GM12878 (cell line): Measurements from ENCODE around the gene KIF5A. TPM values are rescaled to one million over a fixed set of nuclear protein-coding genes. Genes with fewer than 3 reads are reported as not detected.

ENCODE experiments used
- ATAC-seq: fragments of 200-7000 bp; cut with Tn5 transposase; 3 replicates; pipeline ENCODE4 v1.9.1; 2020; ENCODE audit warnings: mild to moderate bottlenecking, moderate library complexity
- BruUV-seq: library from RNA; stranded (reverse); fragments of 400-500 nt; replicated peaks from 2 replicates; lab custom pipeline; 2021; lab: Mats Ljungman, UMichigan
- CTCF ChIA-PET: fragments of 300-600 bp; sonication (Branson Sonifier 250); formaldehyde crosslinking; extraction: SDS; loops from one replicate; lab custom pipeline; 2021; ENCODE audit warnings: inconsistent platforms; lab: Yijun Ruan, JAX
- POLR2A ChIA-PET: fragments of 350-600 bp; formaldehyde crosslinking; extraction: SDS; loops from one replicate; lab custom pipeline; 2021; ENCODE audit warnings: inconsistent platforms; lab: Charles Lee
- RAD21 ChIA-PET: fragments of 300-600 bp; sonication (Branson Sonifier 250); formaldehyde crosslinking; loops from one replicate; lab custom pipeline; 2023; ENCODE audit warnings: antibody characterized with exemption; ENCODE audit not compliant: unreplicated experiment; lab: Charles Lee
- SMC1A ChIA-PET: fragments of 300-600 bp; sonication (Branson Sonifier 250); formaldehyde crosslinking; loops from one replicate; lab custom pipeline; 2023; ENCODE audit not compliant: unreplicated experiment, uncharacterized antibody; lab: Charles Lee
- DNase-seq: peaks from one replicate; pipeline ENCODE4 v3.0.0-alpha.2; 2011; ENCODE audit warnings: low read depth, low spot score
- FAIRE-seq: peaks from 3 replicates; lab custom pipeline; 2011; peaks lifted over from hg19 to GRCh38; lab: Jason Lieb, UNC
- H2AFZ ChIP-seq: 2 replicates; pipeline ENCODE4 v1.6.0; 2011; ENCODE audit warnings: low read depth, low read length, control low read depth; ENCODE audit not compliant: control insufficient read depth
- H3K27ac ChIP-seq: 2 replicates; pipeline ENCODE4 v1.5.1; 2011; ENCODE audit warnings: control low read depth; ENCODE audit not compliant: control insufficient read depth, insufficient read depth
- H3K27me3 ChIP-seq, 2 experiments: replicated peaks in 1 of 2; 2 replicates each; pipeline versions ENCODE4 v1.6.0 to v1.6.1; 2011; ENCODE audit warnings: low read length in 1 of 2; ENCODE audit not compliant: control insufficient read depth in 2 of 2, insufficient read depth in 2 of 2
- H3K36me3 ChIP-seq, 2 experiments: 2 replicates each; pipeline ENCODE4 v1.5.1; 2011; ENCODE audit warnings: low read length in 1 of 2; ENCODE audit not compliant: control insufficient read depth in 2 of 2, insufficient read depth in 2 of 2
- H3K4me1 ChIP-seq: 2 replicates; pipeline ENCODE4 v1.6.1; 2011; ENCODE audit warnings: mild to moderate bottlenecking, low read length, moderate library complexity, mixed read lengths; ENCODE audit not compliant: control insufficient read depth, insufficient read depth
- H3K4me2 ChIP-seq: 2 replicates; pipeline ENCODE4 v1.6.0; 2011; ENCODE audit warnings: control low read depth; ENCODE audit not compliant: control insufficient read depth, insufficient read depth
- H3K4me3 ChIP-seq: fragments of 200-600 bp; sonication (generic); 2 replicates; pipeline ENCODE4 v1.5.1; 2016
- H3K79me2 ChIP-seq: 2 replicates; pipeline ENCODE4 v1.6.0; 2011; ENCODE audit warnings: low read length; ENCODE audit not compliant: control insufficient read depth, insufficient read depth
- H3K9ac ChIP-seq: 2 replicates; pipeline ENCODE4 v1.8.0; 2011; ENCODE audit warnings: low read length, control low read depth, mixed read lengths; ENCODE audit not compliant: control insufficient read depth, insufficient read depth
- H3K9me3 ChIP-seq: replicated peaks from 3 replicates; pipeline ENCODE4 v1.5.1; 2011; ENCODE audit warnings: mild to moderate bottlenecking, low read length; ENCODE audit not compliant: control insufficient read depth, insufficient read depth
- H4K20me1 ChIP-seq: 2 replicates; pipeline ENCODE4 v1.6.0; 2011; ENCODE audit not compliant: control insufficient read depth, insufficient read depth
- ZBTB4 ChIP-seq: fragments of 450-650 bp; formaldehyde crosslinking; IDR thresholded peaks from 2 replicates; pipeline ENCODE4 v1.4.0; 2022; ENCODE audit warnings: mild to moderate bottlenecking, moderate library complexity
- ZNF24 ChIP-seq: fragments of 450-650 bp; IDR thresholded peaks from 2 replicates; pipeline ENCODE4 v1.6.1; 2017; ENCODE audit warnings: antibody characterized with exemption, mild to moderate bottlenecking
- WGBS: methylation state at CpG from one replicate; pipeline ENCODE4 v1.1.6; 2016; ENCODE audit warnings: low lambda C conversion rate; ENCODE audit not compliant: insufficient replicate concordance, insufficient coverage; ENCODE audit errors: missing lambda C conversion rate; 5-methylcytosine and 5-hydroxymethylcytosine counted together
- in situ Hi-C: fragments of 300-500 bp; cut with MboI; formaldehyde crosslinking; loops from 9 replicates; pipeline ENCODE4 v1.14.3; 2018; ENCODE audit warnings: mixed read lengths
- intact Hi-C: fragments of 100-400 bp; cut with micrococcal nuclease; formaldehyde crosslinking; loops from one replicate; pipeline ENCODE4 v1.14.2; 2022; ENCODE audit not compliant: unreplicated experiment
- polyA plus RNA-seq, 11 experiments: library from polyadenylated mRNA; depleted of rRNA in 4 of 11; unstranded in 6 of 11; stranded (reverse) in 5 of 11; fragments of >200 nt; fragmentation: Nextera tagmentation in 4 of 11; fragmentation: Illumina TruSeq in 1 of 11; extraction: Ambion mirVana in 4 of 11; extraction: Trizol in 1 of 11; gene quantifications; 1 replicate in 1 of 11; 2 replicates in 10 of 11; pipeline versions ENCODE4 v1.2.1 to v1.2.3, GENCODE V29; 2011 to 2016; ENCODE audit warnings: inconsistent platforms in 2 of 11, missing spikeins in 2 of 11, low read depth in 1 of 11
- total RNA-seq, 4 experiments: library from RNA; depleted of rRNA in 3 of 4; stranded (reverse); fragments of >200 nt in 3 of 4; fragmentation: Illumina TruSeq in 1 of 4; extraction: Trizol in 1 of 4; gene quantifications; 2 replicates each; pipeline versions ENCODE4 v1.2.1 to v1.2.3, GENCODE V29; 2013 to 2021

Gene KIF5A
- total and polyA plus RNA-seq, 10 of the 15 experiments (the other 5 are each of a cell fraction or from before 2014, with no cell fraction given): 0.35 to 2.9 (median 0.97) TPM

DNA sequence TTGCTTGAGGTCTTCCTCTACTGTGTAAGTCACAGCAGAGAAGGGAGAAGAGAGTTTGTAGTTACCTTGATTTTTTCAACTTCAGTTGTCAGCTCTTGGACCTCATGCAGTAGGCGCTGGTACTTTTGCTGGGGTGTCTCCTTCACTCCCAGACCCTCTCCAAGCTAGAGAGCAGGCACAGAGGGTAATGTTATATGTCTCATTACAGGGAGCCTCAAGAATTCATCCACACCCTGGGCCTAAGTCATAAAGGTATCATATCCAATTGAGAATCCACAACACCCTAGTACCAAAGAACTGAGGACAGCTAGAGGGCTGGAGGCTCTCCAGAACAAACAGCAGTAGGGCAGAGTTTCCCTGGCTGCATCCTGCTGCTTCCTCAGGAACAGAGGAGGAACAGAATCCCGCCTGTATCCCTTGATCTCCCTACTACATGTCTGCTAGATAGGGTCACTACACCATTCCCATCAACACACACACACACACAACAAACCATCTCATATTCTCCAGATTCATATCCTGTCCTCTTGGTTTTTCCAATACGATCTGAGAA lies 14.8 kb upstream of the KIF5A start:
- Histone ChIP-seq H4K20me1 (no peaks in the 10 kb centered on the region), H3K9ac (no peak overlapping the region), H3K4me1 (no peaks in the 10 kb centered on the region), H3K79me2 (no peaks in the 10 kb centered on the region), H3K9me3 (no peaks in the 10 kb centered on the region), H3K27me3 (no peaks in the 10 kb centered on the region), H3K4me2 (no peak overlapping the region), H3K4me3 (no peak overlapping the region), H3K36me3 (peaks cover 10 to 22% of the 10 kb centered on the region in 2 experiments; a peak in 3 of 4 replicates), H3K27ac (no peak overlapping the region), H2AFZ (no peak overlapping the region)
- CTCF ChIA-PET: interaction anchor here (1.2 kb wide), 1 partner anchor 80 kb away, joined by 3 read pairs; the partner anchor contains the start of gene INHBE
- POLR2A ChIA-PET: interaction anchor here (1.3 kb wide), 1 partner anchor 12 kb away, joined by 4 read pairs; the partner anchor contains the start of gene DCTN2
- no peak for TF ChIP-seq ZNF24
- no peak for TF ChIP-seq ZBTB4 (CRISPR knock-in tag)
- RAD21 ChIA-PET: no interaction called here
- 95% methylated on average over 3 of the region's 3 CpGs for WGBS
- no TSS peak for BruUV-seq
- FAIRE-seq: no peak
- no peak for DNase-seq
- in situ Hi-C loops: no loop called here
- no peak for ATAC-seq
- SMC1A ChIA-PET: no interaction called here
- intact Hi-C loops: no loop called here
